ENCODE data around the gene LHPP.

The LHPP gene

GRCh38 chr10:124640056-124640455 is 178.4 kb downstream of the LHPP start:
- no peak overlapping the region for H2AFZ ChIP-seq (ENCODE audit: low read length)
- H3K4me2 ChIP-seq (ENCODE audit: low read length) = no peak overlapping the region; the same call in 1 of the 2 replicates
- H3K9me2 ChIP-seq (ENCODE audit: low read depth, low read length) = no peaks in the 10 kb centered on the region
- peaks cover 9% of the 10 kb centered on the region; the same call in 1 of the 2 replicates for H3K79me2 ChIP-seq (ENCODE audit: insufficient read depth, low read length)
- TF ChIP-seq EZH2 (IDR thresholded peaks at IDR 0.05; ENCODE audit: borderline replicate concordance, low read length) (no peak), CTCF (IDR thresholded peaks at IDR 0.05; ENCODE audit: low read length) (no peak)
- no peaks in the 10 kb centered on the region for H4K20me1 ChIP-seq (ENCODE audit: insufficient read depth, low read length)
- H3K9me3 ChIP-seq (ENCODE audit: low read length) = no peaks in the 10 kb centered on the region
- no peaks in the 10 kb centered on the region for H3K27me3 ChIP-seq (ENCODE audit: insufficient read depth, low read length)
- H3F3A ChIP-seq (ENCODE audit: insufficient read depth, low read length) = no peaks in the 10 kb centered on the region
- H3K4me3 ChIP-seq (ENCODE audit: low read depth, low read length, poor library complexity, severe bottlenecking) = no peak overlapping the region
- H3K36me3 ChIP-seq (ENCODE audit: insufficient read depth, low read length) = peaks cover 25% of the 10 kb centered on the region
- H3K9ac ChIP-seq (ENCODE audit: low read length) = no peak overlapping the region
- H3K27ac ChIP-seq (ENCODE audit: low read depth, low read length, poor library complexity, severe bottlenecking) = no peak overlapping the region
- peaks cover 62% of the 10 kb centered on the region for H3K4me1 ChIP-seq (ENCODE audit: insufficient read depth, low read length, severe bottlenecking)

GRCh38 chr10:124640538-124641231 is 179.1 kb downstream of the LHPP start:
- H3K4me1 ChIP-seq (ENCODE audit: insufficient read depth, low read length, severe bottlenecking) = peaks cover 68% of the 10 kb centered on the region
- TF ChIP-seq CTCF (IDR thresholded peaks at IDR 0.05; ENCODE audit: low read length) (no peak), EZH2 (IDR thresholded peaks at IDR 0.05; ENCODE audit: borderline replicate concordance, low read length) (no peak)
- H4K20me1 ChIP-seq (ENCODE audit: insufficient read depth, low read length) = no peaks in the 10 kb centered on the region
- H3K9ac ChIP-seq (ENCODE audit: low read length) = no peak overlapping the region
- no peak overlapping the region for H3K4me3 ChIP-seq (ENCODE audit: low read depth, low read length, poor library complexity, severe bottlenecking)
- H3K27me3 ChIP-seq (ENCODE audit: insufficient read depth, low read length) = no peaks in the 10 kb centered on the region
- peaks cover 25% of the 10 kb centered on the region for H3K36me3 ChIP-seq (ENCODE audit: insufficient read depth, low read length)
- peaks cover 9% of the 10 kb centered on the region; the same call in 1 of the 2 replicates for H3K79me2 ChIP-seq (ENCODE audit: insufficient read depth, low read length)
- peak overlapping the region; percentile 63 for H3K27ac ChIP-seq (ENCODE audit: low read depth, low read length, poor library complexity, severe bottlenecking)
- no peaks in the 10 kb centered on the region for H3K9me3 ChIP-seq (ENCODE audit: low read length)
- H2AFZ ChIP-seq (ENCODE audit: low read length) = no peak overlapping the region
- H3K9me2 ChIP-seq (ENCODE audit: low read depth, low read length) = no peaks in the 10 kb centered on the region
- no peaks in the 10 kb centered on the region for H3F3A ChIP-seq (ENCODE audit: insufficient read depth, low read length)
- no peak overlapping the region; the same call in 1 of the 2 replicates for H3K4me2 ChIP-seq (ENCODE audit: low read length)

DNA sequence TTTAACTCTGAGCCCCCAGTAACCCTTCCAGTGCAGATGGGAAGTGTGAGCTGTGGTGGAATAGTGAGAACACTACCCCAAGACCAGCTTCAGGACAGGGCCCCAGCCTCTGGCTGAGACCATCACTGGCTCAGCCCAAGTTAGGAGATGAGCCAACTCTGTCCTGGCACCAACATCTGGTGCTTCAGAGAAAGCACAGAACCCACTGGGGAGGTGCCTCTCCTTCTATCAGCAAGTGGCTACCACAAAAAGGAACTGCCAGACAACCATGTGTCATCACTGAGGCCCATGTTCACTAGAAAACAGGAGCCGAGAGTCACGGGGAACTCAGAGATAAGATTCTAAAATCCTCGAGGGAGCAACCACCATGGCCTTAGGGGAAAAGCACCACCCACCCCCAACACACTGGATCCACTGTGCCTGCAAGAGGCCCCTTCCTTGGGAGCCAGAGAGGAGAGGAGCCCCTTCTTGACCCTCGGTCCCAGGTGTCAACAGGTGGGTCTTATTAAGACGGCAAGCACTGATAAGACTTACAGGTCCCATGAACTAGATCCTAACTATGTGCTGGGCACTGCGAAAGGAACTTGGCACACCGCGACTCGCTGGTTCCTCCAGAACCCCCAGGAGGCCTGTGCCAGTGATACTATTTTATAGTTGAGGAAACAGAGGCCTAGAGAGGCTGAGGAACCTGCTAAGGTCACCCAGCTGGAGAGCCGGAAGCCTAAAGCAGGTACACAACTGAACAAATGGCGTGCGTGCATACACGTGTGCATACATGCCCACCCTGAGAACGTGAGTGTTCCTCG is 179.9 kb downstream of the LHPP start:
- Histone ChIP-seq H4K20me1 (ENCODE audit: insufficient read depth, low read length) (no peaks in the 10 kb centered on the region), H3K4me2 (ENCODE audit: low read length) (no peak overlapping the region; the same call in 1 of the 2 replicates), H3K4me3 (ENCODE audit: low read depth, low read length, poor library complexity, severe bottlenecking) (no peak overlapping the region), H3F3A (ENCODE audit: insufficient read depth, low read length) (no peaks in the 10 kb centered on the region), H3K9me2 (ENCODE audit: low read depth, low read length) (no peaks in the 10 kb centered on the region), H3K27ac (ENCODE audit: low read depth, low read length, poor library complexity, severe bottlenecking) (peak overlapping the region; percentile 63), H2AFZ (ENCODE audit: low read length) (no peak overlapping the region), H3K9ac (ENCODE audit: low read length) (no peak overlapping the region; the same call in 1 of the 2 replicates), H3K9me3 (ENCODE audit: low read length) (no peaks in the 10 kb centered on the region), H3K27me3 (ENCODE audit: insufficient read depth, low read length) (no peaks in the 10 kb centered on the region), H3K36me3 (ENCODE audit: insufficient read depth, low read length) (peaks cover 28% of the 10 kb centered on the region), H3K4me1 (ENCODE audit: insufficient read depth, low read length, severe bottlenecking) (peaks cover 74% of the 10 kb centered on the region), H3K79me2 (ENCODE audit: insufficient read depth, low read length) (peaks cover 4% of the 10 kb centered on the region; the same call in 1 of the 2 replicates)
- TF ChIP-seq EZH2 (IDR thresholded peaks at IDR 0.05; ENCODE audit: borderline replicate concordance, low read length) = no peak
- TF ChIP-seq CTCF (IDR thresholded peaks at IDR 0.05; ENCODE audit: low read length) = no peak
